Kidney epithelial cell (primary cell): ENCODE measurements around the gene DDAH1. TPM values are rescaled to one million over a fixed set of nuclear protein-coding genes. Genes with fewer than 3 reads are reported as not detected.

Source experiments
- DNase-seq: peaks from one replicate; pipeline ENCODE4 v3.0.0-alpha.2; 2010; ENCODE audit warnings: low read depth
- H3K27me3 ChIP-seq: 2 replicates; pipeline ENCODE4 v1.6.0; 2011; ENCODE audit warnings: low read length; ENCODE audit not compliant: control insufficient read depth, insufficient read depth
- H3K36me3 ChIP-seq: 2 replicates; pipeline ENCODE4 v1.5.1; 2011; ENCODE audit warnings: low read length; ENCODE audit not compliant: control insufficient read depth, insufficient read depth
- H3K4me3 ChIP-seq: 2 replicates; pipeline ENCODE4 v1.5.1; 2011; ENCODE audit warnings: low read depth, mild to moderate bottlenecking, control low read depth, low read length
- CTCF ChIP-seq: IDR thresholded peaks from 2 replicates; pipeline ENCODE4 v1.5.1; 2011; ENCODE audit warnings: mild to moderate bottlenecking, moderate library complexity, low read length, control low read depth, inconsistent platforms; ENCODE audit not compliant: insufficient read depth, poor library complexity, severe bottlenecking
- total RNA-seq: library from RNA; depleted of rRNA; stranded (reverse); fragments of >200 nt; gene quantifications from 2 replicates; pipeline ENCODE4 v1.2.3, GENCODE V29; 2015

The DDAH1 gene
- total RNA-seq, 1 donor from 2014 or later, result 33.4 TPM

GRCh38 chr1:85488126-85488525, 23.2 kb upstream of the DDAH1 start:
- H3K4me3 ChIP-seq, result no peak overlapping the region
- TF ChIP-seq CTCF, result no peak
- no peaks in the 10 kb centered on the region for H3K36me3 ChIP-seq
- no peak for DNase-seq
- H3K27me3 ChIP-seq, result no peaks in the 10 kb centered on the region

GRCh38 chr1:85485516-85485915, 20.6 kb upstream of the DDAH1 start:
- no peaks in the 10 kb centered on the region for H3K27me3 ChIP-seq
- no peak for DNase-seq
- no peak for TF ChIP-seq CTCF
- H3K4me3 ChIP-seq, result no peak overlapping the region
- H3K36me3 ChIP-seq, result no peaks in the 10 kb centered on the region

- TF ChIP-seq CTCF, result no peak
- no peak for DNase-seq
- Histone ChIP-seq H3K4me3 (no peak overlapping the region), H3K27me3 (no peaks in the 10 kb centered on the region), H3K36me3 (no peaks in the 10 kb centered on the region)
Measured at GRCh38 chr1:85484716-85485115, 19.8 kb upstream of the DDAH1 start.

GRCh38 chr1:85484264-85484663, 19.3 kb upstream of the DDAH1 start:
- no peak for DNase-seq
- Histone ChIP-seq H3K36me3 (no peaks in the 10 kb centered on the region), H3K27me3 (no peaks in the 10 kb centered on the region), H3K4me3 (no peak overlapping the region)
- TF ChIP-seq CTCF, result no peak

GRCh38 chr1:85481688-85482087, 16.7 kb upstream of the DDAH1 start:
- no peak for TF ChIP-seq CTCF
- H3K4me3 ChIP-seq, result no peak overlapping the region
- no peak for DNase-seq
- no peaks in the 10 kb centered on the region for H3K27me3 ChIP-seq
- H3K36me3 ChIP-seq, result no peaks in the 10 kb centered on the region

- no peak overlapping the region for H3K4me3 ChIP-seq
- H3K36me3 ChIP-seq, result no peaks in the 10 kb centered on the region
- no peak for DNase-seq
- no peaks in the 10 kb centered on the region for H3K27me3 ChIP-seq
- TF ChIP-seq CTCF, result no peak
Measured at GRCh38 chr1:85480566-85480965, 15.6 kb upstream of the DDAH1 start.
